ENCODE measurements around the gene IRGQ.

Gene IRGQ

GRCh38 chr19:43623889-43624670 is 28.1 kb upstream of the IRGQ start:
- CTCF ChIA-PET = interaction anchor here (1.0 kb wide), 1 partner anchor 28 kb away, joined by 3 read pairs; no protein-coding TSS in a partner anchor
- POLR2A ChIA-PET = interaction anchor here (2.2 to 4.5 kb wide), 2 partner anchors 44 kb away, joined by 8 to 21 read pairs; no protein-coding TSS in a partner anchor
- Histone ChIP-seq H3K27ac (ENCODE audit: extremely low read depth, low read depth, low read length) (peak overlapping the region; percentile 7; the same call in 1 of the 2 replicates), H3K4me1 (ENCODE audit: control insufficient read depth, insufficient read depth, low read length) (peaks cover 8% of the 10 kb centered on the region), H3K9me3 (ENCODE audit: control insufficient read depth, insufficient read depth, low read depth, low read length) (no peaks in the 10 kb centered on the region), H3K36me3 (ENCODE audit: control insufficient read depth in 2 of 2, insufficient read depth in 1 of 2, low read length in 2 of 2) (peaks cover 5 to 20% of the 10 kb centered on the region in 2 experiments), H3K4me3 (ENCODE audit: low read depth, low read length) (no peak overlapping the region)
- TF ChIP-seq ZNF121 (tag by site-specific recombination; IDR thresholded peaks at IDR 0.05) (peak; percentile 81), ZNF354C (tag by site-specific recombination; IDR thresholded peaks at IDR 0.05; ENCODE audit: borderline replicate concordance, low read depth) (no peak), ZNF350 (tag by site-specific recombination; IDR thresholded peaks at IDR 0.05) (no peak), ZNF777 (tag by site-specific recombination; IDR thresholded peaks at IDR 0.05; ENCODE audit: borderline replicate concordance) (no peak), ZNF600 (tag by site-specific recombination; IDR thresholded peaks at IDR 0.05) (peak; percentile 66), SP2 (tag by site-specific recombination; IDR thresholded peaks at IDR 0.05) (peak; percentile 78), ZFHX2 (tag by site-specific recombination; conservative IDR thresholded peaks at IDR 0.05) (peak; percentile 23; the same call in 1 of the 2 replicates), KLF9 (tag by site-specific recombination; IDR thresholded peaks at IDR 0.05; ENCODE audit: low read depth) (peak; percentile 52; the same call in 1 of the 2 replicates), HIC1 (tag by site-specific recombination; IDR thresholded peaks at IDR 0.05) (peak; percentile 71; the same call in 1 of the 2 replicates), KLF1 (tag by site-specific recombination; IDR thresholded peaks at IDR 0.05) (peak; percentile 7; the same call in 1 of the 2 replicates), ZNF426 (tag by site-specific recombination; IDR thresholded peaks at IDR 0.05) (no peak), SP3 (tag by site-specific recombination; IDR thresholded peaks at IDR 0.05) (peak; percentile 56), ZNF785 (tag by site-specific recombination; IDR thresholded peaks at IDR 0.05) (no peak), ZNF2 (tag by site-specific recombination; IDR thresholded peaks at IDR 0.05) (no peak), ZNF335 (tag by site-specific recombination; conservative IDR thresholded peaks at IDR 0.05) (no peak), WT1 (tag by site-specific recombination; IDR thresholded peaks at IDR 0.05) (no peak), ZNF513 (tag by site-specific recombination; IDR thresholded peaks at IDR 0.05) (no peak), GLI4 (tag by site-specific recombination; IDR thresholded peaks at IDR 0.05) (no peak), ZNF776 (tag by site-specific recombination; IDR thresholded peaks at IDR 0.05; ENCODE audit: borderline replicate concordance) (no peak)

GRCh38 chr19:43622956-43623355 is 27.0 kb upstream of the IRGQ start:
- no peaks in the 10 kb centered on the region for H3K9me3 ChIP-seq (ENCODE audit: control insufficient read depth, insufficient read depth, low read depth, low read length)
- peaks cover 5 to 24% of the 10 kb centered on the region in 2 experiments for H3K36me3 ChIP-seq (ENCODE audit: control insufficient read depth in 2 of 2, insufficient read depth in 1 of 2, low read length in 2 of 2)
- peaks cover 15% of the 10 kb centered on the region for H3K4me1 ChIP-seq (ENCODE audit: control insufficient read depth, insufficient read depth, low read length)
- no peak overlapping the region for H3K27ac ChIP-seq (ENCODE audit: extremely low read depth, low read depth, low read length)
- CTCF ChIA-PET = no interaction called here
- POLR2A ChIA-PET = interaction anchor here (0.6 to 4.5 kb wide), 2 partner anchors 26 to 45 kb away, joined by 4 to 21 read pairs; no protein-coding TSS in a partner anchor
- no peak for TF ChIP-seq ZNF155 (tag by site-specific recombination; IDR thresholded peaks at IDR 0.05)
- no peak for TF ChIP-seq REPIN1 (tag by site-specific recombination; IDR thresholded peaks at IDR 0.05; ENCODE audit: low read depth)
- peak; percentile 25; the same call in 1 of the 2 replicates for TF ChIP-seq ZBTB10 (tag by site-specific recombination; IDR thresholded peaks at IDR 0.05)
- TF ChIP-seq ZBTB48 (tag by site-specific recombination; IDR thresholded peaks at IDR 0.05) = no peak
- no peak for TF ChIP-seq ZSCAN18 (tag by site-specific recombination; IDR thresholded peaks at IDR 0.05)
- no peak overlapping the region for H3K4me3 ChIP-seq (ENCODE audit: low read depth, low read length)
